ENCODE results near the gene GPATCH4.
"Not testable (repeated sequence)": the region's sequence is repeated elsewhere in the genome, so short reads cannot be mapped to it uniquely, and the experiment has no call there.

The GPATCH4 gene

GRCh38 chr1:156601122-156601830, at the start of gene GPATCH4:
Gene GPATCH4 (minus strand): TSS chr1:156601479.
- DNase-seq = peak; percentile 60

- no peak for DNase-seq
Measured at GRCh38 chr1:156648951-156649350, 47.7 kb upstream of the GPATCH4 start.

DNA sequence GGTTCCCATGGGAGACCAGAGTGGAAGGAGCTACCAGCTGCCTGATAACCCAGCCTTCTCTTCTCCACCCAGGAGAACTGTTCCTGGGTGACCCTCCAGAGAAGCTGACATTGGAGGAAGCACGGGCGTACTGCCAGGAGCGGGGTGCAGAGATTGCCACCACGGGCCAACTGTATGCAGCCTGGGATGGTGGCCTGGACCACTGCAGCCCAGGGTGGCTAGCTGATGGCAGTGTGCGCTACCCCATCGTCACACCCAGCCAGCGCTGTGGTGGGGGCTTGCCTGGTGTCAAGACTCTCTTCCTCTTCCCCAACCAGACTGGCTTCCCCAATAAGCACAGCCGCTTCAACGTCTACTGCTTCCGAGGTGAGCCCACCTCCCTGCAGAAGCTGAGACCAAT, 47.2 kb upstream of the GPATCH4 start:
- DNase-seq = no peak

- no peak for DNase-seq
Measured at GRCh38 chr1:156647351-156647750, 46.1 kb upstream of the GPATCH4 start.

- no peak for DNase-seq
Measured at GRCh38 chr1:156646738-156647211, 45.5 kb upstream of the GPATCH4 start.

GRCh38 chr1:156645666-156646065, 44.4 kb upstream of the GPATCH4 start:
- DNase-seq = no peak

DNA sequence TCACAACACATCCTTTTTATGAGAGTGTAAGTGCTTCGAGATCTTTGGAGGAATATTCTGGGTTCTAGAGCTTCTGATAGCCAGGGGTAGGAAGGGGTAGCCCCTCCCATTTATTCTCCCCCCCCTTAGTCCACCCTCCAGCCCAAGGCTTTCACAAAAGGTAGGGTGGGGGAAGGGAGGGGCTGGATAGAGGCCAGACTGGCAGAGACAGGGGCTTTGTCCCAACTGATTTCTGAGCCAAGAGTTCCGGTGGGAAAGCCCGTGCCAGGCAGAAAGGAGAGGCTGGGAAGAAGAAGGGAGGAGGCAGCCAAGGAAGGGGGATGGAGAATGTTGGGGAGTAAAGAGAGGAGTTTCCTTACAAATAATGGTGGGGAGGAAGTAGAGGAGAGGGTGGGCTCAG, 43.8 kb upstream of the GPATCH4 start:
- no peak for DNase-seq

DNA sequence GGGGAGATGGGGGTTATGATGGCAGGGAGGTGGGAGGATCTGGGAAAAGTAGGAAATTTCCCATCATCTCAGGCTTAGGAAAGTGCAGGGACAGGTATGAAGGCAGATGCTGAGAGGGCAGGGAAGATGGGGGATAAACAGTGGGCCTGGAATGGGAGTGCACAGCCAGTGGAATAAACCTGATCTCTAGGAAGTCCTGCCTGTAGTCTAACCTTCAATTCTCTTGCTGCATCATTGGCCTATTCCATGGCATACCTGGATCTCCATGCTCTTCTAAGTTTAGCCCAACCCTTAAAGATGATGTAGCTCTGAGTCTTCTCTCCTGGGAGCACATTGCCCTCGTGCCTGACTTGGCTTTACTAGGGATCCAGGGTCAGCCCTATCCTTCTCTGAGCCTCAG, 43.4 kb upstream of the GPATCH4 start:
- no peak for DNase-seq

DNA sequence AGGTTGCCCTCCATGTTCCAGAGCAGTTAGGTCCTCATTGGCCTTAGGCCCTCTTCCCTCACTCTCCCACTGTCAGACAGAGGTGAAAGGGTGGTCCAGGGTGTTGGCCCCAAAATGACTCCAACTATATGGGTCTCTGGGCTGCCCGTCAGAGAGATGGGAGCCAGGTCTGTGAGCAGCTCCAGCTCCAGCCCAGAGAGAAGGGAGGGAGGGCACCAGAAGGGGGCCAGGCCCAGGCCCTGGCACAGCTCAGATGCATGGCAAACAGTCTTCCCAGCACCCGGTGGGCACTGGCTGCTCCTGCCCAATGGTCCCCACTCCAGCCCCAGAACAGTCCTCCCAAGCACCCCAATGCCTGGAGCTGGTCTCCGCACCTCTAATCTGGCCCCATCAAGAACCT, 42.9 kb upstream of the GPATCH4 start:
- DNase-seq = no peak

DNA sequence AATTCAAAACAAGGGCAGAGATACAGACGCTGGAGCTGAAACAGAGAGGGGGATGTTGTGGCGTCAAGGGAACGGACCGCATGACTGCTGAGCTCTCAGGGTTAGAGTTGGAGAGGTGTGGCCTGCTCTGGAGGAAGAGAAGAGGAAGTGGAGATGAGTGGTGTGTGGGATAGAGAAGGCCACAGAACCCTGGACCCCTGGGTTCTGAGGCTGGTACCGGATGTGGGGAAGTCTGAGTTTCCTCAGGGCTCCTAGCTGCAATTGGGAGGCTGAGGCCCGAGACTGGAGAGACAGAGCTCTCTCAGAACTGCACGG, 42.5 kb upstream of the GPATCH4 start:
- no peak for DNase-seq

DNA sequence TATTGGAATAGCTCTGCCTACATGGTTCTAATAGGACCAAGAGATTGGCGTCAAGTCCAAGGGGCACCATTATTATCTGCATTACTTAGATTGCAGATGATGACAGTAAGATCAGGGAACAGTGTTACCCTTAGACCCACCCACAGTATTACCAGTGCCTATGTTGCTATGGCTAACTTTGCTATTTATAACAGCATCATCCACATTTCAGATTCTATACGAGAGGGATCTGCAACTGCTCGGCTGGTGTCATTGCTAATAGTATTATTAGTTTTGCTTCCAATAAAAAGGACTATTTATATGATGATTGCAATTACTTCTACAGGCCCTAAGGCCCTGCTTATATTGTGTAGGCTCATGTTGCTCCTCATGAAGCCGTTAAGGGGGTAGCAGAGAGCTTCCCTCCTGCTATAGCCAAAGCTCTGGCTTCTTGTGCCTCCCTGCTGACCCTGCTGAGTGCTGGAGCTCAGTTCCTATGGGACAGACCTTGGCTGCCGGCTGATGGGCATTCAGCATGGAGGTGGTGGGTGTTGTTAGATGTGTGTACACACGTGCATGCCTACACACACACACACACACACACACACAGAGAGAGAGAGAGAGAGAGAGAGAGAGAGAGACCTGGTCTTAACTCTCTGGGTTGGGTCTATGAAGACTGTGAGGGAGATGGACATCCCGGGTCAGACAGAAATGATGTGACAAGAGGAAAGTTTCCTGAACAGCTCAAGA, 41.9 kb upstream of the GPATCH4 start:
- no peak for DNase-seq

DNA sequence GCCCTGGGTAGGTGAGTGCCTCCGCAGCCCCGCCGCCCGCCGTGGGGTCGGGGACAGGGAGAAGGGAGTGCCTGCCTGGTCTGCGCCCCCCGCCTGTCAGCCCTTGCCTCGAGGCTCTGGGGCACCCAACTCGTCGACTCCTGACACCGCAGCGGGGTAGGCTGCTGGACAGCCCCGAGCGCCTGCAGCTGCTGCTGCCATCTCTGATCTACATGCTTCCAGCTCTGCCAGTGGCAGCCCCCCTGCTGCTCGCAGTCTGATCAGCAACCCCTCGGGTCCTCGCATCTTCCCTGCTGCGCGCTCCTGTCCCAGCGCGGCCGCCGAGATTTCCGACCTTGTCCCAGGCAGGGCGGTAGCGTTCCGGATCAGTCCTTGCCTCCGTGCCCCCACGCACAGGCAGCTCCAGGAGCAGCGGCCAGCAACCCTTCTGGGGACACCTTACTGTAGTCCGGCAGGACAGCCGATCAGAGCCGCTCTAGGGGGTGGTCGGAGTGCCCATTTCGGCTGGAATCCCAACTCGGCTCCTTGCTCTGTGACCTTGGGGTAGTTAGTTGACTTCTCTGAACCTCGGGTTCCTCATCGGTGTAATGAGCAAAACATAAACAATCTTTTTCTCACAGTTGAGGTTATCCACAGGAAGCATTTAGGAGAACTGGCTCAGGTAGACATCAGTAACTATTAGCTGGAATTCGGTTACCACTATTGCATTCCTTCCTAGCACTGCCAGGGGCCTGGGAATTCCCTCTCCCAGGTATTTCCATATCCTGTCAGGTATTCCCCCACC, 41.2 kb upstream of the GPATCH4 start:
- DNase-seq = no peak

DNA sequence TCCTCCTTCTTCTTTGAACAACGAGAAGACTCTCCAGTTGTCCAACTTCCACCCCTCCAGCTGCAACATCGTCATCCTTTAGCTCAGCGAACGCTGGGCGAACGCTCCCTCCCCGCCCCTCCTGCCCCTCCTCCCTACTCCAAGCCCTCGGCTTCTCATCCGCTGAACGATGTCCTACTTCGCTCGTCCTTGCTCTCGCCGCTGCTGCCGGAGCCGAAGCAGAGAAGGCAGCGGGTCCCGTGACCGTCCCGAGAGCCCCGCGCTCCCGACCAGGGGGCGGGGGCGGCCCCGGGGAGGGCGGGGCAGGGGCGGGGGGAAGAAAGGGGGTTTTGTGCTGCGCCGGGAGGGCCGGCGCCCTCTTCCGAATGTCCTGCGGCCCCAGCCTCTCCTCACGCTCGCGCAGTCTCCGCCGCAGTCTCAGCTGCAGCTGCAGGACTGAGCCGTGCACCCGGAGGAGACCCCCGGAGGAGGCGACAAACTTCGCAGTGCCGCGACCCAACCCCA, 40.5 kb upstream of the GPATCH4 start, which contains the start of gene BCAN:
TSS of gene BCAN (plus strand) at position 357 of the 504 bp plus-strand sequence. CDS start 3,938 bp downstream, outside the sequence.
- DNase-seq = no peak

DNA sequence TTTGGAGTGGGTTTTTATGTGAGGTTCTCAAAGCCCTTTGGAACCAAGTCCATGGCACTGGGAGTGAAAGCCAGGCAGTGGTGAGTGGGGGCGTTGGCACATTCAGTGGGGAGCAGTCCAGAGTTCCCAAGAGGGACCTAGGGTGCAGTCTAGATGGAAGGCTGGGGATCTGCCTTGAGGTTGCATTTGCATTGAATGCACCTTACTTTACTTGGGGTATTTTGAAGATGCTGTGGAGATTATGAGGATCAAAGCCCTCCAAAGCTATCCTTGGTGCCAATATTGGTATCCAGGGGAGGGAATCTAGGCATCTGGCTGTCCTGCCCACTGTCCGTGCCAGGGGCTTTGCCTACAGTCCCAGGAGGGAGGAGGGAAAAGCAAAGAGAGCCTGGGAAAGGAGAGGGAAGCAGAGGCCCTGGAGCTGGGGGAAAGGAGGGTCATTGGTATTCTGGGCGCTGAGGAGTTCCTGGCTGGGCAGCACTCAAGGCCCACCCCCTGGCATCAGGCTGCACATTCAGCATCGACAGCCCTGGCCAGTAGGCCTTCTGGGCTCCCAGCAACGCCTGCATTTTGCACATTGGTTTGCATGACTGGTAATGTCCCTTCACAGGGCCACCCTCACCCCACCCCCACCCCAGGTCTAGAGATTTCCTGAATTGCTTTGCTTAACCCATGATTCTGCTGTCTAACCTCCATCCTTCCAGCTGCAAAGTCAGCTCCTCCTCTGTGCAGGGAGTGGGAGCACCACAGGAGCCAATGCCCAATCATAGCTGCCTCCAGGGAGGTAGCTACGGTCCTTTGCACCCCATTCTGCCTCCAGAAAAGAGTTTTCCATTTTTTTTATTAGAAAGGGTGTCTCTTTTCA, 39.8 kb upstream of the GPATCH4 start:
- no peak for DNase-seq

DNA sequence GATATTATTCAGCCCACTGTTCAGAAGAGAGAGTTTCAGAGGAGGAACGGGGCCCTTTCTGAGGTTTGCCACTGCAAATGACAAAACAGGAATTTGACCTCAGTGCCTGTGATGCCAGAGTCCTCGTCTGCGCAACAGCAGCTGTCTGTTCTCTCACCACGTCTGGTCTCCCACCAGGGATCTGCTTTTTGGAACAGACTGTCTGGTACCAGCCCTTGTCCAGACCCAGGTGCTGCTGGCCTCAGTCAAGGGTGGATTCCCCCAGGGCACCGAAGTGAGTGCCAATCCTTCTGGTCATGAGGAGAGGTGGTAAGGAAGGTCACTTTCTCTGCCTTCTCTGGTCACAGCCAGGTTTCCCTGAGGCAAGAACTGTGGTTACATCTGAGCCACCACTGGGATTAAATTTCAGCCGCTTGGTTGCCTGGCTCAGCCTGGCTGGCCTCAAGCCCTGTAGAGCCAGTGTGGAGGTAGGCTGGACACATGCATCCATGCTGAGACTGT, 38.4 kb upstream of the GPATCH4 start:
- DNase-seq = no peak

- no peak for DNase-seq
Measured at GRCh38 chr1:156638189-156638985, 37.1 kb upstream of the GPATCH4 start.

- no peak for DNase-seq
Measured at GRCh38 chr1:156632355-156632754, 31.1 kb upstream of the GPATCH4 start.

DNA sequence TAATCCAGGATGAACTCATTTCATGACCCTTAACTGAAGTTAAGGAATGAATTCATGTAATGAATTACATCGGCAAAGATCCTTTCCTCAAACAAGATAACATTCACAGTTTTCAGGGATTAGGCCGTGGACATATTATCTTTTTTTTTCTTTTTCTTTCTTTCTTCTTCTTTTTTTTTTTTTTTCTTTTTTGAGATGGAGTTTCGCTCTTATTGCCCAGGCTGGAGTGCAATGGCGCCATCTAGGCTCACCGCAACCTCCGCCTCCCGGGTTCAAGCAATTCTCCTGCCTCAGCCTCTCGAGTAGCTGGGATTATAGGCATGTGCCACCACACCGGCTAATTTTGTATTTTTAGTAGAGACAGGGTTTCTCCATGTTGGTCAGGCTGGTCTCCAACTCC, 29.9 kb upstream of the GPATCH4 start:
- DNase-seq = not testable (repeated sequence)

- DNase-seq = no peak
Measured at GRCh38 chr1:156629823-156630449, 28.7 kb upstream of the GPATCH4 start.

DNA sequence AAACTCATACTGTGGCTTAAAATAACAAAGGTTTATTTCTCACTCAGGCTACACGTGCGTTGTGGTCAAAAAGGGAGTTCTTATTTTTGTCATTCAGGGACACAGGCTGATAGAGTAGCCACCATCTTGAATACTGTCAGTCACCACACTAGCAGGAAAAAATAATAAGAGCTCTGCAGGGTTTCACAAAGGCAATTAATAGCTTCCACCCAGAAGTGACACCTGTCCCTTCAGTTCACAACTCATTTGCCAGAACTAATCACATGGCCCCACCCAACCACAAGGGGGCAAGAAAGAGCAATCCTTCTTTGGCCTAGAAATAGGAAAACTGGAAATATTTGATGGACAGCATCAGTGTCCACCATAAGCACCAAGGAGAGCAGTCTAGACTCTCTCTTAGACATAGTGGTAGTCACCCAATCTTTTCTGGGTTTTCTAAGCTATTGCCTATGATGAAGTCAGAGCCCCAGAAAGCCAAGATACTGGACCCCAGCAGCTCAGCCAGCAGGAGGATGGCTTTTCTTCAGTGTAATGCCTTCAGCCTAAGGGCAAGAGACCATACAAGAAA, 26.1 kb upstream of the GPATCH4 start:
- DNase-seq = no peak

DNA sequence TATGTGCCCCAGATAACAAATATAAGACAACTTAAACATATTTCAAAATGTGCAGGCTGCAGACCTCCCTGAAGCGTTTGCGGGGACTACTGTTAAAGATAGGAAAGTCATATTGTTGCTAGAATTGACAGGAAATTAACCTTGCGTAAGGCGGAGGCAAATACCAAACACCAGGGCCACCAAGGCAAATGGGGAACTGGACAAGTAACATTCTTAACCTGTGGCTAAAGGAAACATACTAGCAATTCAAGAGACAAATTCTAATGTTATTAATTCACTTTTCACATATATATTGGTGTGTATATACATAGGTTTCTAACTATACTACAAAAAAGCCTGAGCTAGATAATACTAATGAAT, 24.8 kb upstream of the GPATCH4 start:
- no peak for DNase-seq
